HUES64 (cell line): ENCODE results near the gene EIF4G1.

ENCODE experiments used
- H3K27ac ChIP-seq: 2 replicates; pipeline ENCODE4 v1.7.0; 2013; ENCODE audit warnings: low read depth, low read length, inconsistent platforms
- H3K27me3 ChIP-seq: 2 replicates; pipeline ENCODE4 v1.6.1; 2013; ENCODE audit warnings: mild to moderate bottlenecking, low read length; ENCODE audit not compliant: insufficient read depth
- H3K36me3 ChIP-seq: 2 replicates; pipeline ENCODE4 v1.6.1; 2013; ENCODE audit warnings: mild to moderate bottlenecking, low read length; ENCODE audit not compliant: insufficient read depth
- H3K4me1 ChIP-seq: 2 replicates; pipeline ENCODE4 v1.6.1; 2013; ENCODE audit warnings: mild to moderate bottlenecking, low read length, moderate library complexity; ENCODE audit not compliant: insufficient read depth
- H3K4me3 ChIP-seq: 2 replicates; pipeline ENCODE4 v1.5.1; 2013; ENCODE audit warnings: mild to moderate bottlenecking, low read length, moderate library complexity
- H3K9ac ChIP-seq: 2 replicates; pipeline ENCODE4 v1.6.1; 2013; ENCODE audit warnings: mild to moderate bottlenecking, low read depth, low read length
- H3K9me3 ChIP-seq: 2 replicates; pipeline ENCODE4 v1.6.1; 2013; ENCODE audit warnings: low read depth, low read length; ENCODE audit not compliant: insufficient read depth
- WGBS: fragments of 150-250, 120-280 bp; methylation state at CpG from one replicate; pipeline ENCODE4 v1.1.7; 2013; ENCODE audit warnings: missing lambda C conversion rate; 5-methylcytosine and 5-hydroxymethylcytosine counted together

The EIF4G1 gene

DNA sequence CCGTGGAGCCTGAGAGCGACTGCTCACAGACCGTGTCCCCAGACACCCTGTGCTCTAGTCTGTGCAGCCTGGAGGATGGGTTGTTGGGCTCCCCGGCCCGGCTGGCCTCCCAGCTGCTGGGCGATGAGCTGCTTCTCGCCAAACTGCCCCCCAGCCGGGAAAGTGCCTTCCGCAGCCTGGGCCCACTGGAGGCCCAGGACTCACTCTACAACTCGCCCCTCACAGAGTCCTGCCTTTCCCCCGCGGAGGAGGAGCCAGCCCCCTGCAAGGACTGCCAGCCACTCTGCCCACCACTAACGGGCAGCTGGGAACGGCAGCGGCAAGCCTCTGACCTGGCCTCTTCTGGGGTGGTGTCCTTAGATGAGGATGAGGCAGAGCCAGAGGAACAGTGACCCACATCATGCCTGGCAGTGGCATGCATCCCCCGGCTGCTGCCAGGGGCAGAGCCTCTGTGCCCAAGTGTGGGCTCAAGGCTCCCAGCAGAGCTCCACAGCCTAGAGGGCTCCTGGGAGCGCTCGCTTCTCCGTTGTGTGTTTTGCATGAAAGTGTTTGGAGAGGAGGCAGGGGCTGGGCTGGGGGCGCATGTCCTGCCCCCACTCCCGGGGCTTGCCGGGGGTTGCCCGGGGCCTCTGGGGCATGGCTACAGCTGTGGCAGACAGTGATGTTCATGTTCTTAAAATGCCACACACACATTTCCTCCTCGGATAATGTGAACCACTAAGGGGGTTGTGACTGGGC lies 30.3 kb downstream of the EIF4G1 start:
- Histone ChIP-seq H3K9ac (no peak overlapping the region), H3K4me1 (peaks cover 9% of the 10 kb centered on the region; the same call in 1 of the 2 replicates), H3K9me3 (no peaks in the 10 kb centered on the region), H3K27ac (peak overlapping the region; percentile 25; the same call in 1 of the 2 replicates), H3K27me3 (no peaks in the 10 kb centered on the region), H3K36me3 (peaks cover 30% of the 10 kb centered on the region), H3K4me3 (no peak overlapping the region)
- 87% methylated on average over 23 of the region's 24 CpGs for WGBS

GRCh38 chr3:184345317-184346144 lies 31.1 kb downstream of the EIF4G1 start:
- peaks cover 30% of the 10 kb centered on the region for H3K36me3 ChIP-seq
- 23% methylated on average over 14 of the region's 14 CpGs for WGBS
- H3K27ac ChIP-seq: peak overlapping the region; percentile 68
- H3K9ac ChIP-seq: no peak overlapping the region
- H3K27me3 ChIP-seq: no peaks in the 10 kb centered on the region
- no peaks in the 10 kb centered on the region for H3K9me3 ChIP-seq
- H3K4me3 ChIP-seq: no peak overlapping the region
- H3K4me1 ChIP-seq: peaks cover 9% of the 10 kb centered on the region; the same call in 1 of the 2 replicates

DNA sequence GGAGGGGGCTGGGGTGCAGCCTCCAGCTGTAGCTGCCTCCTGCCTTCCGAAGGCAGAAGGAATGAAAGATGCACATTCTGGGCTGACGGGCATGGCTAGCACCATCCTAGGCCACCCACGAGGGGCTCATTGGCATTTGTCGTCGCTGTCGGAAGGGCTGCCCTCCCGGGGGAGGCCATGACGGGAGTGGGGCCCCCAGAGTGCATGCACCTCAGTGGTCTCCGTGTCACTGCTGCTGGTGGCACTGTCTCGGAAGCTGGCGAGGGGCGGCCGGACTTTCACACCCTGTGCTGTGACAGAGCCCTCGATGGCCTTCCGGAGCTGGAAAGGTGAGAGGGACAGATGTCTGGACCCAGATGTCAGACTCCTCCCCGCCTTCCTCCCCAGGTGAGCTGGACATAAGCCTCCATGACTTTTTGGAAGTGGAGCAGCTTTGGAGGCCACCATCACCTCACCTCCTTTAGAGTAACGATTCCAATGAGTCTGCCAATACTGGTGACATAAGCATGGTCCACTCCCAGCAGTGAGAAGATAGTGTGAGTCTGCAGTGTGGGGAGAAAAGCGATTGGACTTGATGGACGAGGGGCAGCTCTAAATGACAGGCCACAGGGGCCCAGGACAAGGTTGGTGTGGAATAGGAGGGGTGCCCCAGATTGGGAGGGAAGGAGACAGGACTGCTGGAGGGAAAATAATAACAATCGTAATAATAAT lies 32.2 kb downstream of the EIF4G1 start:
- H3K36me3 ChIP-seq: peaks cover 32% of the 10 kb centered on the region

DNA sequence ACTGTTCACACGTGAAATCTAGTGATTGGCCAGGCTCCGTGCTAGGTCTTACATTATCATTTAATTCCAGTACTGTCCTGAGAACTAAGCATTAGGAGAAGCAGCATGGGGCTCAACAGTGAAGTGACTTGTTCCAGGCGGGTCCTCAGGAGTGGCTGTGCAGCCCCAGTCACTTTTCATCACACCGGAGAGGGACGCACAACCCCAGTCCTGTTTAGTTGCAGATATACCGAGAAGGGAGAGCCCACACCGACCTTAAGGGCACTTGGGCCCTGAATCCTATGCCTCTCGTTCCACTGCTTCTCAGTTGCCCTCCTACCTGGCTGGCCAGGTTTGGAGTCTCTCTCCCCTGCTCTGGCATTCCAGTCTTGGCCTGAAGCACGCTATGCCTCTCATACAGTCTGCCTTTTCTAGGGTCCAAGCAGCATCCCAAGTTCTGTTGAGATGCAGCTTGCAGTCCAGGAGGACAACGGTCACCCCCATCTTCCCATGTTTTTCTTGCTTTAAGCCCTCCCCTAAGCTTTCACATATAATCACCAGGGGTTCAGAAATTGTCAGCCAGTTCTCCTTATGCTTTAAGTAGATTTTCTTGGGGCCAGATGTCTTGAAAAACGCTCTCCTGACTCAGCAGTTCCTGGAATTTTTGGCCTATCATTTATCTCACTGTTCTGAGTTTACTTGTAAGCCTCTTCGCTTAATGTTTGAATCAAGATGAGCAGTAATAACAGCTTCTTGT lies 33.1 kb downstream of the EIF4G1 start:
- Histone ChIP-seq H3K4me1 (peaks cover 9% of the 10 kb centered on the region; the same call in 1 of the 2 replicates), H3K27ac (no peak overlapping the region), H3K9me3 (no peaks in the 10 kb centered on the region), H3K27me3 (no peaks in the 10 kb centered on the region), H3K4me3 (no peak overlapping the region), H3K36me3 (peaks cover 33% of the 10 kb centered on the region), H3K9ac (0 out of 2 replicates have a peak overlapping the region, but pooled peaks have one; percentile 2)
- 91% methylated on average over 12 of the region's 12 CpGs for WGBS

More for the DNA sequence above, 32.2 kb downstream of the EIF4G1 start:
- H3K4me3 ChIP-seq: no peak overlapping the region
- no peaks in the 10 kb centered on the region for H3K27me3 ChIP-seq
- no peak overlapping the region for H3K27ac ChIP-seq
- H3K4me1 ChIP-seq: peaks cover 9% of the 10 kb centered on the region; the same call in 1 of the 2 replicates
- WGBS: 95% methylated on average over 20 of the region's 20 CpGs
- H3K9me3 ChIP-seq: no peaks in the 10 kb centered on the region
- H3K9ac ChIP-seq: no peak overlapping the region

DNA sequence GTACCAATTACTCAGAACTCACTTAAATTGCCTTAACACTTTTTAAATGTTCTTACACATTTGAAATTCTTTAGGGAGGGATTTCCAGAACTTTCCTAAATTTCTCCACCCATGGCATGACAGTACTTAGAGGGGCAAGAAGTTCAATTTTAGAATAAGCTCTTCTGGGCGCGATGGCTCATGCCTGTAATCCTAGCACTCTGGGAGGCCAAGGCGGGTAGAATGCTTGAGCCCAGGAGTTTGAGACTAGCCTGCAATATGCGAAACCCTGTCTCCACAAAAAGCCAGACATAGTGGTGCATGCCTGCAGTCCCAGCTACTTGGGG lies 33.6 kb downstream of the EIF4G1 start:
- Histone ChIP-seq H3K9ac (no peak overlapping the region), H3K27ac (no peak overlapping the region), H3K4me1 (peaks cover 9% of the 10 kb centered on the region; the same call in 1 of the 2 replicates), H3K4me3 (no peak overlapping the region), H3K36me3 (peaks cover 35% of the 10 kb centered on the region), H3K9me3 (no peaks in the 10 kb centered on the region), H3K27me3 (no peaks in the 10 kb centered on the region)
- 89% methylated on average over 4 of the region's 4 CpGs for WGBS

DNA sequence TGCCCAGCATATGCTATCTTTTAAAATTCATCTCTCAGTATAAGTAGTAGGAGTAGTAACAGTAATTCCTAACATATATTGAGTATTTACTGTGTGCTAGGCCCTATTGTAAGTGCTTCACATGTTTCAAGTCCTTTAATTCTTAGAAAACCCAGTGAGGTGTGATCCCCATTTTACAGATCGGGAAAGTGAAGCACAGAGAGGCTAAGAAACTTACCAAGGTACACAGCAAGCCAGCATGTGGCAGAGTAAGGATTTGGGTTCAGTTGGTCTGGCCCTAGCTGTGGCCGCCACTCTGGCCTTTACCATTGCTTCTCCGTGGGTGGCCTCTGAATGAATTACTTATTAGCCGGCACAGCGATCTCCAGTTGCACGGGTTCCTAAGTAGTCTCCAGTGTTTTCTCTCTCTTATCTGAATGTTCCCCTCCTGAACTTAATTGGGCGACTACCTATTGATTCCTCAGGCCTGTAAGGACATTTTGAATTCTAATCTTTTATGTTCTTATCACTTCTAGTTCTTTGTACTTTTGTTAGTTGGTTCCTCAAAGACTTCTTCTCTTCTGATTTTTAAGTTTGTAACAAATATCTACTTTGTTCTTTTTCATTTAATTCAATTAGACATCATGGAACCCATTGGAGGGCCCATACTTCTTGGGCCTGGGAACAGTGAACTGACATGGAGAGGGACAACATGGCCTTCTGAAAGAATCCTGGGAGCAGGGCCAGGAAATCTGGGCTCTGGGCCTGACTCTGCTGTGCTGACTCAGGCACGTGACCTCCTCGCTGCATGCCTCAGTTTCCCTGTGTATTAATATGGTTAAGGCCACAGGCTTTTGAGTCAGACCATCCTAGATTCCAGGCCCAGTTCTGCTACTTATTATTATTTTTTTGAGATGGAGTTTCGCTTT lies 35.4 kb downstream of the EIF4G1 start:
- Histone ChIP-seq H3K9ac (no peak overlapping the region), H3K27ac (no peak overlapping the region)

DNA sequence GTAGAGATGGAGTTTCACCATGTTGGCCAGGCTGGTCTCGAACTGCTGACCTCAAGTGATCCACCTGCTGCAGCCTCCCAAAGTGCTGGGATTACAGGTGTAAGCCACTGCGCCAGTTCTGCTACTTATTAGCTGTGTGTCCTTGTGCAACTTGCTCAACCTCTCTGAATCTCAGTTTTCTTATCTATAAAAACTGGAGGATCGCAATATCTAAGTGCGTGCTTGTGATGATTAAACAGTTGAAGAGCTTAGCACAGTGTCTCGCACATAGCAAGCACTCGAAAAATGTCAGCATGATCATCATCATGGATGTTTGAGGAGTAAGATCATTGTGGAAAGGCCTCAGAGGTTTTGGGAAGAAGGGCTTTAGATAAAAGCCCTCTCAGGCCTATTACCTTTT lies 36.2 kb downstream of the EIF4G1 start:
- no peak overlapping the region for H3K9ac ChIP-seq
- no peak overlapping the region for H3K4me3 ChIP-seq
- H3K27me3 ChIP-seq: no peaks in the 10 kb centered on the region
- 96% methylated on average over 6 of the region's 6 CpGs for WGBS
- H3K27ac ChIP-seq: no peak overlapping the region
- peaks cover 5% of the 10 kb centered on the region; the same call in 1 of the 2 replicates for H3K4me1 ChIP-seq
- H3K9me3 ChIP-seq: no peaks in the 10 kb centered on the region
- H3K36me3 ChIP-seq: peaks cover 42% of the 10 kb centered on the region

More for the DNA sequence above, 35.4 kb downstream of the EIF4G1 start:
- WGBS: 88% methylated on average over 10 of the region's 10 CpGs
- no peaks in the 10 kb centered on the region for H3K27me3 ChIP-seq
- no peaks in the 10 kb centered on the region for H3K9me3 ChIP-seq
- peaks cover 36% of the 10 kb centered on the region for H3K36me3 ChIP-seq
- peaks cover 9% of the 10 kb centered on the region; the same call in 1 of the 2 replicates for H3K4me1 ChIP-seq
- no peak overlapping the region for H3K4me3 ChIP-seq

GRCh38 chr3:184351511-184352148 lies 37.2 kb downstream of the EIF4G1 start:
- no peak overlapping the region for H3K9ac ChIP-seq
- H3K27ac ChIP-seq: no peak overlapping the region
- peaks cover 3% of the 10 kb centered on the region; the same call in 1 of the 2 replicates for H3K4me1 ChIP-seq
- H3K36me3 ChIP-seq: peaks cover 46% of the 10 kb centered on the region
- H3K4me3 ChIP-seq: no peak overlapping the region
- WGBS: 65% methylated on average over 9 of the region's 9 CpGs
- no peaks in the 10 kb centered on the region for H3K9me3 ChIP-seq
- H3K27me3 ChIP-seq: no peaks in the 10 kb centered on the region

DNA sequence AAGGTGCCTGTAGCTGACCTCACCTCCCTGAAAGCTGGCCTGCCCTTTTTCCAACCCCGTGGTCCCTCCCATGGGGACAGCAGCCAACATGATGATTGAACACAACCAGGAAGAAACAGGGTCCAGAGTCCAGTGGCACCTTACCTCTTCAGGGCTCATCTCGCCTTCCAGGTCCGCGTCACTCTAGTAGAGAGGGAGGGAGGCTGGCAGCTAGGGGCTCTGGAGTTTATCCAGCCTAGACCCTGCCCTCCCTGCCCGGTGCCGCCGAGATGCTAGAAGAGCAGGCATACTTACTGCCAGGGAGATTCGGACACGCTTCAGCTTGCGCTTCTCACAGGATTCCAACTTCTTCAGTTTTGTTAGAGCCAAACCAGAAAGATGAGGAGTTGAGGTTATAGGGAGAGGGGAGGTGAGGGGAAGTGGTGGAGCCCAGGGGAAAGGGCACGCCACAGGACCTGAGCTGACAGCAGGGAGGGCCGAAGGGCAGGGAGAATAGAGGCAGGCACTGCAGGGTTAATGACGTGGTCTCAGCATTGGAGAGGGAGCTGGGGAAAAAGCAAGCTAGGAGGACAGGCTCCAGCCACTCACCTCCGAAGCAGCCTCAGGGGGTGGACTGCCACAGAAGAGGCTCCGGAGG lies 37.9 kb downstream of the EIF4G1 start:
- H3K4me3 ChIP-seq: no peak overlapping the region
- no peaks in the 10 kb centered on the region for H3K9me3 ChIP-seq
- 93% methylated on average over 15 of the region's 15 CpGs for WGBS
- H3K4me1 ChIP-seq: peaks cover 3% of the 10 kb centered on the region; the same call in 1 of the 2 replicates
- H3K27me3 ChIP-seq: no peaks in the 10 kb centered on the region
- no peak overlapping the region for H3K9ac ChIP-seq
- H3K27ac ChIP-seq: no peak overlapping the region
- H3K36me3 ChIP-seq: peaks cover 47% of the 10 kb centered on the region
